HG03095 (cell line): ENCODE results near the gene RPS24.
"Not testable (repeated sequence)": the region's sequence is repeated elsewhere in the genome, so short reads cannot be mapped to it uniquely, and the experiment has no call there.

ENCODE experiments used
- ATAC-seq: cut with Tn5 transposase; IDR thresholded peaks from one replicate; pipeline ENCODE4 v1.9.1; 2021; ENCODE audit warnings: moderate library complexity; ENCODE audit not compliant: unreplicated experiment

RPS24 gene

GRCh38 chr10:78033637-78034470, at the start of gene RPS24:
RPS24 (plus strand) TSS chr10:78033863; CDS start chr10:78033902, 39 bp downstream.
- peak; percentile 80 for ATAC-seq

DNA sequence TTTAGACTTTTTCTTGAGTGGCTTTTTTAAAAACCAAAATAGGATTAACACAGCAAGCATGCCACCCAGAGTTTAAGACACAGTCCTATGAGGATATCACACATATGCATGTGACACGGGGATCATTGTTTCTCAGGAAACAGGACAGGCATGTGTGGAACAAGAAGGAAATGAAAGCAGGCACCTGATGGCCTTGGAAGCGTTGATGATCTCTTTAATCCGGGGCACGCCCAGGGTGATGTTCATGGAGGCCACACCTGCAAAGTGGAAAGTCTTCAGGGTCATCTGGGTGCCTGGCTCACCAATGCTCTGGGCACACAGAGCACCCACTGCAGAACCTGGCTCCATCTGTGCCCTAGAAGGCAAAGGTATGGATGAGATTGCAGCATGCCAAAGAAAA, 48.7 kb upstream of the RPS24 start:
- no peak for ATAC-seq

- no peak for ATAC-seq
Measured at GRCh38 chr10:77987671-77988255, 45.9 kb upstream of the RPS24 start.

- no peak for ATAC-seq
Measured at GRCh38 chr10:77989081-77989724, 44.5 kb upstream of the RPS24 start.

DNA sequence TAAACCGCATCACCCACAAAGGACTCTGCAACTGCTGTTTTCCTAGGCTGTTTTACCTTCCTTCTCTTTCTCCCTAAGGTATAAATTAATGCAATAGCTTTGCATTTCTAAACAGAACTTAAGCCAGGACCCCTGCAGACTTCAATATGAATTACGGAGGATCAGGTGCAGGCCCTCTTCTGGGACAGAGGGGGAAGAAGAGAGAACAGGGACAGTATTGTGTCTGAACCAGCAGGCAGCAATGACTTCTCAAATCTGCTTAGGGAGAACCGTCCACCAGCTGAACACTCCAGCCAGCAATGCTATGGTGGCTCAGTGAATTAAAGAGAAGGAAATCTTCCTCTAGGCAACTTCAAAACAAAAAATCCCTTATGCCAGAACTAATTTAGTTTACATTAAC, 40.0 kb upstream of the RPS24 start:
- ATAC-seq, result no peak

GRCh38 chr10:77998780-77999179, 34.9 kb upstream of the RPS24 start:
- not testable (repeated sequence) for ATAC-seq

GRCh38 chr10:78000206-78000605, 33.5 kb upstream of the RPS24 start:
- no peak for ATAC-seq

- ATAC-seq, result no peak
Measured at GRCh38 chr10:78000956-78001472, 32.6 kb upstream of the RPS24 start.

DNA sequence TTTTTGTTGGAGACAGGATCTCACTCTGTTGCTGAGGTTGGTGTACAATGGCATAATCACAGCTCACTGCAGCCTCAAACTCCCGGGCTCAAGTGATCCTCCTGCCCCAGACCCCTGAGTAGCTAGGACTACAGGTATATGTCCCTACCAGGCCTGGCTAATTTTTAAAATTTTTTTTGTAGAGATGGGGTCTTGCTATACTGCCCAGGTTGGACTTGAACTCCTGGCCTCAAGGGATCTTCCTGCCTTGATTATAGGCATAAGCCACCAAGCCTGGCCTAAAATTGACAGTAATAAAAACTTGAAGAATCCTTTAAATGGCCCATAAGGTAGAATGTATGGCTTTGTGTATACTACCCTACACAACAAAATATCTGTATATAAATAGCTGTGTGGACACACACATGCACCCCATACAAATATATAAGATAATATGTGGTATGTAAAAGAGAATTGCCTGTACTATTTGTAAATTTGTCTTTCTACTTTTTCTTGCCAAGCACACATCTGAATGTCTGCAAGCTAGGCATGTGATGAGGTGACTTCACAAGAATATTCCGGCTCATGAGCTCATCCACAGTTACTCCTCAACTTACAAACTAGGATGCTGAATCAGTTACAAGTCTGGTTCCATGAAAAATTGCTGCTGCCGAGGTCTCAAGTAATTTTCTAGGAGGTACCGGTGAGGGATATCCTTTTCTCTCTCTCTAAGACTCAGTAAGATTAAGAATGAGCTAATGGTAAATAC, 30.9 kb upstream of the RPS24 start:
- no peak for ATAC-seq

GRCh38 chr10:78004215-78005026, 29.2 kb upstream of the RPS24 start:
- ATAC-seq, result no peak

GRCh38 chr10:78007172-78007571, 26.5 kb upstream of the RPS24 start:
- no peak for ATAC-seq

DNA sequence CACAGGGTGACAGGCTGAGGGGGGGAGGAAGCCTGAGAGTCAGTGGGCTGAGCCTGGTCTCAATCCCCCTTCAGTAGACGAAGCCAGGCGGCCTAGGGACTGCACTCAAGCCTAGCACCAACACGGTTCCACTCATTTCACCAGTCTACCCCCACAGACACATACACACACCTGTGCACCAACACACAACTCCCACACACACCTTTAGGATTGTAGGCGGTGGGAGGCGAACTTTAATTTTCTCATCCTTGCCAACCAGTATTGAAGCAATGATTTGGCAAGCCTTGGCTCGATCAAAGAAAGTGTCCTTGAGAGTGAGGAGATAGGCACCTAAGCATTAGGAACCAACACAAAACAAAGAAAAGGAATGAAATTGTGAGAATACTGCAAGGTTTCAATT, 24.0 kb upstream of the RPS24 start:
- no peak for ATAC-seq

GRCh38 chr10:78010278-78010677, 23.4 kb upstream of the RPS24 start:
- ATAC-seq, result no peak

GRCh38 chr10:78011065-78011464, 22.6 kb upstream of the RPS24 start:
- ATAC-seq, result no peak

DNA sequence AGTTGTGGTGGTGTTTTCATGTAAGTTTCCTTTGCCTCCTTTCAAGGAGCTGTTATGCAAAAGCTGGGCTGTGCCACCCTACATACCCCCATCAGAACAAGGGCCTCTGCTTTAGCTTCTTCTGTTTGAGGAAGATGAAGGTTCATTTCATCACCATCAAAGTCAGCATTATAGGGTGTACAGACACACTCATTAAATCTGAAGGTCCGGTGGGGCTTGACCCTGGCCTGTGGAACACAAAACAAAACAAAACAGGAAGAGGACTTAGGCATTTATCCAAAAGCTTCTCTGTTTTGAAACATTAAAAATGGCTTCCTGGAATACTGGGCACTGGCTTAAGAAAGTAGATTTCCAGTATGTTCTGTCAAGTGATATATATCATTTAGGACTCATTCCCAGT, 20.1 kb upstream of the RPS24 start:
- ATAC-seq, result no peak

GRCh38 chr10:78015546-78015945, 18.1 kb upstream of the RPS24 start:
- ATAC-seq, result no peak

GRCh38 chr10:78017856-78018255, 15.8 kb upstream of the RPS24 start:
- ATAC-seq, result no peak

DNA sequence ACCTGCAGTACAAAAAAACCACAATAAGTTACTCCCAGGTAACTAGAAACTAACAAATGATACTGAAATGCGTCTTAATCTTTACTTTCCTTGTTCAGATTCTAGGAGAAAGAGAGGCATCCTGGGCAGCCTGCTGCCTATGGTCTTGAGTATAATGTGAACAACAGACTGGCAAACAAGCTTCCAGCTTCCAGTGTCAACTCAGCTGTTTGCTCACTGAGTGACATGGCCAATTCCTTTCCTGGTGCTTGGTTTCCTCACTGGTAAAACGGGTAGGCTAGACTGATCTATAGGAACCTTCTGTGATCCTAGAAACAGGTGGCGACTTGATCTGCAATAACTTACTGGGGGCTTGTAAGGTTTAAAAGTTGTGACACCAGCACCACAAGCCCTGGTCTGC, 14.4 kb upstream of the RPS24 start:
- no peak for ATAC-seq

GRCh38 chr10:78021201-78021600, 12.5 kb upstream of the RPS24 start:
- ATAC-seq, result no peak

- no peak for ATAC-seq
Measured at GRCh38 chr10:78023741-78024140, 9.9 kb upstream of the RPS24 start.
